Left colon (tissue), 2 donors: ENCODE measurements around the gene RNF212B. TPM values are rescaled to one million over a fixed set of nuclear protein-coding genes. Genes with fewer than 3 reads are reported as not detected.
"Not testable (repeated sequence)": the region's sequence is repeated elsewhere in the genome, so short reads cannot be mapped to it uniquely, and the experiment has no call there.

Source experiments
- ATAC-seq: fragments of 200-7000 bp; cut with Tn5 transposase; one replicate; pipeline ENCODE4 v1.9.1; 2020; ENCODE audit warnings: mild to moderate bottlenecking, moderate library complexity
- DNase-seq, 2 donors: peaks; one replicate each; pipeline ENCODE4 v3.0.0-alpha.2; 2020
- intact Hi-C, 2 donors: fragments of 100-400 bp; cut with DNase I in 1 of 2; cut with micrococcal nuclease in 1 of 2; formaldehyde crosslinking; loops; one replicate each; pipeline versions ENCODE4 v1.11.2 to v1.14.0; 2022; cut with DNase I, micrococcal nuclease
- total RNA-seq, 2 donors: library from RNA; stranded (reverse); fragmentation: NEBNext Ultra II Directional; extraction: Animal tissue kit (Norgen Biotek cat#: 25700); gene quantifications; one replicate each; pipeline ENCODE4 v1.2.1, GENCODE V29; 2021
- donor health status: DM: no; HTN: no; CAD: no.
- donor health status: DM: yes; HTN: yes; CAD: no.

Gene RNF212B
- total RNA-seq, 2 donors from 2014 or later = not detected

DNA sequence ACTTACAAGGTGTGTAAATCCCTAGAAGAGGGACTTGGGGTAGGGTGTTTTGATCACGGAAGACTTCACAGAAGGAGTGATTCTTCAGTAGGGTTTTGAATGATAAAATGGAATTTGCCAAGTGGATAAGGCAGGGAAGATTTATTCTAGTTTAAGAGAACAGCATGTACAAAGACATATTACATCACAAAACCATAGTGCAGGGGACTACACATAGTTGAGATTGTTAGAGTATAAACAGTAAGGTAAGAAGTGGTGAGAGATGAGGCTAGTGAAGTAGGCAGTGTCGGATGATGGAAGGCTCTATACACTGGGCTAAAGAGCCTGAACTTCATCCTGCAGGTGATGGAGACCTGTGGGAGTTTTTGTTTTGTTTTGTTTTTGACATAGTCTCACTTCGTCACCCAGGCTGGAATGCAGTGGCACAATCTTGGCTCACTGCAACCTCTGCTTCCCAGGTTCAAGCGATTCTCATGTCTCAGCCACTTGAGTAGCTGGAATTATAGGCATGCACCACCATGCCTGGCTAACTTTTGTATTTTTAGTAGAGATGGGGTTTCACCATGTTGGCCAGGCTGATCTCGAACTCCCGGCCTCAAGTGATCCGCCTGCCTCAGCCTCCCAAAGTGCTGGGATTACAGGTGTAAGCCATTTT, 3.5 kb downstream of the RNF212B start:
- ATAC-seq, intact Hi-C loops: not testable (repeated sequence)

DNA sequence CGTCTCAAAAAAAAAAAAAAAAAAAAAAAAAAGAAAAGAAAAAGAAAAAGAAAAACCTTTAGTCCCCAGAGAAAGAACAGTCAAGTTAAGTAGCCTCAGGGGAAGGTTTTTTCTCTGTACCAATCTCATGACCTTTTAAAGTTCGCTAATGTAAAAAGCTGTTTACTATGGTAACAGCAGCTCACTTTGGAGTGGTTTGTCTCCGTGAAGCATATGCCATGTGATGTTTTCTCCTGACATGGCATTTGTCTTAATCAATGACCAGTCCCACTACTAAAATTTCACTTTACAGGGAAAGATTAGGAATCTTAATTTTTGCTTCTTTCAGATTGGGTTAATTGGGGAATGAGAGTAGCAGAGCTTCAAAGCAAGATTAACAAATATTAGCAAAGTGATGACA, 4.3 kb downstream of the RNF212B start:
- intact Hi-C loops = no loop called here
- ATAC-seq (no peak), DNase-seq (no peak)

More for the DNA sequence above, 3.5 kb downstream of the RNF212B start:
- not testable (repeated sequence) for DNase-seq

DNA sequence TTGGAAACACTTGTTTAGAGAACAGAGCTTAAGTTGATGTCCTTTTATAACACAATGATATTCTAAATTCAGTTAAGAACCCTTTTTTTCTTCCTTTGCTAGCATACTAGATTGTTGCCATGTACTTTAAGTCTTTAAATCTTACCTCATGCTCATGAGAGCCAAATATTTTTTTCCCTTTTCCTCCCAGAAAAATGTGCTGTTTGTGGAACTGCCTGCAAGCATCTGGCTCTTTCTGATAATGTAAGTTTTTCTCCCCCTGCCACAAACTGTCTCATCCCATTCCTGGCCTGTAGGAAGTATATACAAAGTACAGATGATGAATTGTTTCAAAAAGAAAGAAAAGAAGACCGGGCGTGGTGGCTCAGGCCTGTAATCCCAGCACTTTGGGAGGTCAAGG, 5.3 kb downstream of the RNF212B start:
- intact Hi-C loops = no loop called here
- ATAC-seq (no peak), DNase-seq (no peak)

DNA sequence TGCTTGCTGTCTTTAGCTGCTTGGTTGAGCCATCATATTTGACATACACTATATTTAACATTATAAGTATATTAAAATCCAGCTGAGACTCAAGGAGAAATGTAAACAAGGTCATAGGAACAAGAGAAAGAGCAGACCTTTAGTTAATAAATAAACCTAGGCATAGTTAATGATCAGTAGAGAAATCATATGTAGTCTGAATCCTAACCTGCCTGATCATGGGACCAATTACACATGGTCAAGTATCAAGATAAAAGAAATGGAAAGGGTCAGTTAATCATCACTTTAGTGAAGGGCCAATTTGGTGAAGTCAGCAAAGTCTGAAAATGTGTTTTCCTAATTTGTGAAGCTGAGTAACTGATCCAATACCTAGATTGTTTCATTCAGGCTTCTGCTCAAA, 7.5 kb downstream of the RNF212B start:
- DNase-seq (no peak), ATAC-seq (peak; percentile 41)
- intact Hi-C loops = no loop called here

DNA sequence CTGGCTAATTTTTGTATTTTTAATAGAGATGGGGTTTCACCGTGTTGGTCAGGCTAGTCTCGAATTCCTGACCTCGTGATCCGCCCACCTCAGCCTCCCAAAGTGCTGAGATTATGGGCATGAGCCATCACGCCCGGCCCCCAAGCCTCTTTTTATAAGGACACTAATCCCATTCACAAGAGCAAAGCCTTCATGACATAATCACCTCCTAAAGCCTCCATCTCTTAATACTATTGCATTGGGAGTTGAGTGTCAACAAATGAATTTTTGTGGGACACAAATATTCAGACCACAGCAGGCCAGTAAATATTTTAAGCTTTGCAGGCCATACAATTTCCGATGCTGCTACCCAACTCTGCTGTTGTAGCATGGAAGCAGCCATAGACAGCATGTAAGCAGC, 10.9 kb downstream of the RNF212B start:
- DNase-seq (no peak), ATAC-seq (no peak)
- intact Hi-C loops = no loop called here

DNA sequence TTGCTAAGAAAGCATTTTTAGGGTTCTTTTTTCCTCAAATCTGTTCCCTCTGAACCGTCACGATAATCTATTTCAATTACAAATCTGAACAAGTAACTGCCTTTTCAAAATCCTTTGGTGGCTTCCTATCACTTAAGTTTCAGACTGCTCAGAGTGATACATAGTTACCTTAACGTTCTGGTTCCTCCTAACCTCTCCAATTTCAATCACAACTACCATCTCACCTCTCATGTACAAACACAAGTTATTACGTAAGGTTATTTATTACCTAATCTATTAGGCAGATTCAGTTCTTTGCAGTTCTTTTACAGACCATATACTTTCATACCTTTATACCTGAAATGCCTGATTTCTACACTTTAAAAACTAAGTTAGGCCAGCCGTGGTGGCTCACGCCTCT, 12.1 kb downstream of the RNF212B start:
- intact Hi-C loops = no loop called here
- no peak for DNase-seq
- no peak for ATAC-seq

DNA sequence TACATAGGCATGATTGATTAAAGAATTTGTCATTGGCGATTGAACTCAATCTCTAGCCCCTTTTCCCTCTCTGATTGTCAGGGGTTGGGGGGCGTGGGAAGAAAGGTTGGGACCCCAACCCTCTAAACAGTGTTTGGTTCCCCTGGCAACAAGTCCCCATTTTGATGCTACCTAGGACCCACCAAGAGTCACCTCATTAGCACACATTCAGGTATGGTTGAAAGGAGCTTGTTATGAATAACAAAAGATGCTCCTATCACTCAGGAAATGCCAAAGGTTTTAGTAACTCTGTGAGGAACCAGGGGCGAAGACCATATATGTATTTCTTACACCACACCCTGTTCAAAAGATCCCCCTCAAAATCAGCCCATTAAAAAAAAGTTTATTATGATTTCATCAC, 14.3 kb downstream of the RNF212B start:
- intact Hi-C loops = no loop called here
- ATAC-seq (no peak), DNase-seq (no peak)

DNA sequence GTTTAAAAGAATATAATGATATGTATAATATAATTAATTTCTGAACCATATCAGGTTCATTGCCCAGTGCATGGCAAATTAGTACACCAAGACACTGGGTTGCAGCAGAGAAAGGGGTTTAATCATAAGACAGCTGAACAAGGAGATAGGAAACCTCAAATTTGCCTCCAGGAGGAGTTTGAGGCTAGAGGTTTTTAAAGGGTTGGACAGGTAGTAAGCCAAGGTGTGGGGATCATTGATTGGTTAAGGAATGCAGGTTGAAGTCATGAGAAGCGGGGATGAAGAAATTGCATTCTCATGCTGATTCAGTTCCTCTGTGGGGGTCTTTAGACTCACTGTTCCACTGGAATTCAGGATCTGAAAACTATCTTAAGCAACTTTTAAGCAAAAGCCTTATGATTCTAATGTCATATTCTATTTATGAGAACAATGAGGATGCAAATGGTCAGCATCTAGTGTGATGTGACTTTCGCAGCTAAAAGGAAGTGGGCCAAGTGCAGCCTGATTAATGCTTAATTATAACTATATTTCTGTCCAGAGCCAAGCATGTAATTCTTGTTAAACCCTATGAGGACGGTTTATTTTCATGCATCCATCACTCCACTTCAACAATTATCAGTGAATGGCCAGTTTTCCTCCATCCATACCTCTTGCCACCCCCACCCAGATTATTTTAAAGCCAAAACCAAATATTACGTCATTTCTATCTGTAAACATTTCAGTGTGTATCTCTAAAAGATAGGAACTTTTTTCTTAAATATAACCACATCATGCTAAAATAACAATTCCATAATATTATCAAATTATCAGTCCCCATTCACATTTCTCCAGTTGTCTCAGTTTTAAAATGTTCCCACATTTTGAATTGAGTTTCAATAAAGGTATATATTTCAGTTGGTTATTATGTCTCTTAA, 14.9 kb downstream of the RNF212B start:
- DNase-seq = no peak
- no peak for ATAC-seq
- intact Hi-C loops = no loop called here

DNA sequence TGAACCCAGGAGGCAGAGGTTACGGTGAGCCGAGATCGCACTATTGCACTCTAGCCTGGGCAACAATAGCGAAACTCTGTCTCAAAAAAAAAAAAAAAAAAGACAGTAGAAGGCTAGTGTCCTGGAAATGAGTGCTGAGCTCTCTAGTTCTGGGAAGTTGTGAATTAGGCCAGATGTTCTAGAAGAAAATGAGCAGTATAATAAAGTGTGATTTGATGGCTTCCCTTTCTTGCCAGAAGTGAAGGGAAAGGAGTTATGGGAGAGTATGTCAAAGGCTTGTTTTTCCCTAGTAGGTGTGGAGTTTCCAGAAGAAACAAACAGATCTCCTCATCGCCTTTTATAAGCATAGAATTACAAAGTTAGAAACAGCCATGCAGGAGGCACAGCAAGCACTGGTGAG, 20.5 kb downstream of the RNF212B start:
- DNase-seq (no peak), ATAC-seq (no peak)
- intact Hi-C loops = no loop called here

DNA sequence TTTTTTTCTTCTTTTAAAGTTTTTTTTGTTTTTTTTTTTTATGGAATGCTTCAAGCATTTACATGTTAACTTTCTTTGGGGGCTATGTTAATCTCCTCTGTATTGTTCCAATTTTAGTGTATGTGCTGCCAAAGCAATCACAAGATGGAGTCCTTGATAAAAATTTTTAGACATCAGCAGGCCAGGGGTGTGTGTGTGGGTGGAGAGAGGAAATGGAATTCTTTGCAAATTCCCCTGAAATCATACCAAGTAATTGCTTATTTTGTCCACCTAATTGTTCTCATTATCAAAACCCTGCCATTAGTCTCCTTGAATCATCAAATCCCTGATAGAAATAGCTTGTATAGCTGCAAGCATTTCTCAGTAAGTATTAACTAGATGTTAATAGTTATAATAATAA, 21.7 kb downstream of the RNF212B start:
- intact Hi-C loops = no loop called here
- no peak for ATAC-seq
- DNase-seq = no peak

DNA sequence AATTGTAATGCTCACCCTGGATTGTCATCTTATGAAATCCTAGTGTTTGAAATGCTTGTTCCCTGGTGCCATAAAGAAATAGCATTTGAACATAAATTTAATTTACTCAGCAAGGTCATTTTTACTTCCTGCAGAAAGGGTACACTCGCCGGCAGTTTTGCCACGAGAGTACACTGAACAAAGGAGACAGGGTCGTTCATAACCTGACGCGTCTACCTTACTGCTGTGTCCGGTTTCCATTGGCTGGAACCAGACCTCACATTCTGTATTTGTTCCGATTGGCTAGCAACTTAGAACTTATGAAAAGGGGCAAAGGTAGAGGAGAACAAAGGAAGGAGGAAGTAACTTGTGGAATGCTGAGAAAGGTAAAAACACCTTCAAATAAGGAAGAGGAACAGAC, 23.1 kb downstream of the RNF212B start:
- intact Hi-C loops = loop anchor here in 1 of 2 donors (10.0 kb wide), 1 partner anchor 124 kb away; no protein-coding TSS in a partner anchor
- peak in 1 of 2 donors; percentile 37 for DNase-seq
- peak; percentile 57 for ATAC-seq

DNA sequence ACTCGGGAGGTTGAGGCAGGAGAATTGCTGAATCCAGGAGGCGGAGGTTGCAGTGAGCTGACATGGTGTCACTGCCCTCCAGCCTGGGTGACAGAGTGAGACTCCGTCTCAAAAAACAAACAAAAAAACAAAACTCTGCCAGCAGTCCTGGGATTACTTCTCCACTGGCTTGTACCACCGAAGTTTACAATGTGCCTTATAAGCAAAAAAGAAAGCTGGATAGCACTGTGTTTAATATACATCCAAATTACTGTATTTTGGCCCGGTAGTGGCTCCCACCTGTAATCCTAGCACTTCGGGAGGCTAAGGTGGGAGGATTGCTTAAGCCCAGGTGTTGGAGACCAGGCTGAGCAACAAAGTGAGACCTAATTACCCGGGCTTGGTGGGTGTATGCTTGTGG, 31.5 kb downstream of the RNF212B start:
- DNase-seq (no peak), ATAC-seq (no peak)
- intact Hi-C loops = loop anchor here in 1 of 2 donors (10.0 kb wide), 1 partner anchor 116 kb away; no protein-coding TSS in a partner anchor

DNA sequence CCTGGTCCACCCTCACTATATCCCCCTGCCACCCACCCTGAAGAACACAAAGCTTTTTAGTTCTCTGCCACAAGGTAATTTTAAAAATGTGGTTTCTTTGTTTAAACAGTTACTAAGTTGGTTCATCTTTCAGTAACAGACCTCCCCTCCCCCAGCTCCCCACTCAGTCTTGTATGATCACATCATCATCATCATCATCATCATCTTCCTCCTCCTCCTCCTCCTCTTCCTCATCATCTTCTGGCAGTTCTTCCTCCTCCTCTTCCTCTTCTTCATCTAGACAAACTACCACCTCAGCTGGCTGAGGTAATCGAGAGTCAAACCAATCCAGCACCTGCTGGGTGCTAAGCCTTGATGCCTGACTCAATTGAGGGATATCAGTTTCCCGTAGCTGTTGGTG, 37.7 kb downstream of the RNF212B start:
- ATAC-seq (no peak), DNase-seq (no peak)
- intact Hi-C loops = no loop called here

DNA sequence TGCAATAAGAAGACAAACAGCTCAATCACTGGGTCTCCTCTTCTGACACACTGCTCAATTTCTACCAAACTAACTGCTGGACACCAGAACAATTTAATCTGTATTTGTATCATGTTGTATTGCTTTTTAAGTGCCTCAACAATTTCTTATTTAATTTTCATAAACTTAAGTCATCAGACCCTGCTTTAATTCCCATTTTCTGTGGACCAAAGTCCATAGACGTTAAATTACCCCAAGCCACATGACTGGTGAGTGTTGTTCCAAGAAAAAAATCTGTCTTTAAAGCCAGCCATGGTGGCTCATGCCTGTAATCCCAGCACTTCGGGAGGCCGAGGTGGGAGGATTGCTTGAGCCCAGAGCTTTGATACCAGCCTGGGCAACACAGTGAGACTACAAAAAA, 39.5 kb downstream of the RNF212B start:
- DNase-seq = no peak
- intact Hi-C loops = no loop called here
- ATAC-seq = no peak

DNA sequence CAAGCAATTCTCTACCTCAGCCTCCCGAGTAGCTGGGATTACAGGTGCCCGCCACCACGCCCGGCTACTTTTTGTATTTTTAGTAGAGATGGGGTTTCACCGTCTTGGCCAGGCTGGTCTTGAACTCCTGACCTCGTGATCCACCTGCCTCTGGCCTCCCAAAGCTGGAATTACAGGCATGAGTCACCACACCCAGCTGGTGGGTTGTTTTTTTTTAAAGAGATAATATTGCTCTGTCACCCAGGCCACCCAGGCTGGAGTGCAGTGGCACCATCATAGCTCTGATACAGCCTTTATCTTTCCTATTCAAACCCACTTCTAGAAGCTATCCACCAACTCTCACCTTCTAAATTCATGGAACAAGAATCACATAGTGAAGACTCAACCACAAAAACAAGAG, 40.2 kb downstream of the RNF212B start:
- DNase-seq, ATAC-seq, intact Hi-C loops: not testable (repeated sequence)

DNA sequence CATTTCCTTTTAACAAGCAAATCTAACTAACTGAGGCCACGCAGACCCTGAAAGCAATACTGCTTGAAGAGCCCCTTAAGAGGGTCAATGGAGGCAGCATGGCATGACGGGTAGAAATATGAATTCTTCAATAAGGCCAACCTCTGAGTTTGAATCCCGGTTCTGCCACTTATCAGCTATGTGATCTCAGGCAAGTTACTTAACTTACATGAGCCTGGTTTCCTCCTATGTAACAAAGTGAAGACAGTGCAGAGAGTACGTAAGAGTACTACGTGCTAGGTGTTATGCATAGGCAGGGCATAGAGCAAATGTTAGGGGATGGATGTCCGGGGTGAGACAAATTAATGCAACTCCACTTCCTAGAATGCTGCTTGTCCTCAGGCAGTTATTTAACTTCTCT, 43.5 kb downstream of the RNF212B start:
- no peak for DNase-seq
- intact Hi-C loops = loop anchor here in 1 of 2 donors (10.0 kb wide), 1 partner anchor 1896 kb away; the partner anchor contains the start of gene SUPT16H
- no peak for ATAC-seq

DNA sequence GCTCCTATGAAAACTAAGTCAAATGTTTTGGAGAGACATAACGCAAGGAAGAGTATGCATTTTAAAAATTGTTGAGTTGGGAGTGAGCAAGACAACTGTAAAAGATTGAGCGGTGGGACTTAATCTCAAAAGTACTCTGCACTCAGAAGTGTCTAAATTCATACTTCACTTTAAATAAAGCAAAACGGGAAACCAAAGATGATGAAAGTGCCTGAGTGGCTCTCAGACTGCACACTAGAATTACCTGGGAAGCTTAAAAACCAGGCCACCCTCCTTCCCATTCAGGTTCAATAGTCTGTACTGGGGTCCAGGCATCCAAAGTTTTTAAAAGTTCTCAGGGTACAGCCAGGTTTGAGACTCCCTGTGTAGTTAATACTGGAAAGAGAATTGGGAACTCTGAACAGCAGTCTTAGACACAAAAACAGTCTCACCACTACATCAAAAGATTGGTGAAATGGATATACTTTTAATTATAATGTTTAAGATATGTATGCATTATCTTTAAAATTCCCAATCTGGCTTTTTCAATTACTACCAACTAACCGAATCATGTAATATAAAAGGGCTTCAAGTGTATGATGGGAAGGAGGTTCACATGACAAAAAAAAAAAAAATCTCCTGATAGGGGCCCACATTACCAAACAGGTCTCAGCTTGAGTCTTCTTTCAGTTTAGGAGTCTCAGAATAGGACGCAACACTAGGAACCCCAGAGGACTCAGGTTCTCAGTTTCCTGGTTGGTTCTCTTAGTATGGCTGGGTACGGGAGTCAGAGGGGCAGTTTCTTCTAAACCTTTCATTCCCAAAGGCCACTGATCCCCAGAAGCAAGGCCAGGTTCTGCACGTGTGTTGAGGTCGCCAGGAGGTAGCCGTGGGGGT, 47.2 kb downstream of the RNF212B start:
- ATAC-seq = peak; percentile 22
- DNase-seq = no peak
- intact Hi-C loops = loop anchor here in 1 of 2 donors (10.0 kb wide), 1 partner anchor 1900 kb away; the partner anchor contains the start of gene SUPT16H

DNA sequence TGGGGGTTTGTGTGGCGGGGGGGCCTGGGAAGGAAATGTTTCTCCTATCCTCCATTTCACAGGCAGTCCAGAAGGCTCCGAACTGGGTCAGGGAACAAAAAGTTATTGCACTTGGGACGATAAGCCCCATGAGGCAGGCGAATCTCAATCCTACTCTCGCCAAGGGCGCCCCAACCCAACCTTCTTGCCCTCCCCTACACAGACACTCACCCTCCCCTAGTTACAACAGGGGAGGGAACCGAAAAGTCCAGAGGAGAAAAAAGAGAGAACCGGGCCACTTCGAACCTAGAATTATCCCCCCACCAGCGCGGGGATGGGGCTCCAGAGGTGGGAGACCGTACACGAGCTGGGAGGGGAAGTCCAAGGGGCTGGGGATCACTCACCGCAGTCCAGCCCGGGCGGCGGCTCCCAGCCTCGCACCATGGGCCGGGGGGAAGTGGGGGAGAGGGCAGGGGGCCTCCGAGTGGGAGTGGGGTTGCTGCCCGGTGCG, 47.8 kb downstream of the RNF212B start:
- intact Hi-C loops = loop anchor here in 1 of 2 donors (10.0 kb wide), 1 partner anchor 1901 kb away; the partner anchor contains the start of gene SUPT16H
- peak; percentile 38 for ATAC-seq
- no peak for DNase-seq
